ENCODE measurements around the gene PI4KA. TPM values are rescaled to one million over a fixed set of nuclear protein-coding genes. Genes with fewer than 3 reads are reported as not detected.
"Not testable (repeated sequence)": the region's sequence is repeated elsewhere in the genome, so short reads cannot be mapped to it uniquely, and the experiment has no call there.

The PI4KA gene
- total RNA-seq, 6 experiments from 2014 or later, result 51.0 to 61.3 (median 57.2) TPM

DNA sequence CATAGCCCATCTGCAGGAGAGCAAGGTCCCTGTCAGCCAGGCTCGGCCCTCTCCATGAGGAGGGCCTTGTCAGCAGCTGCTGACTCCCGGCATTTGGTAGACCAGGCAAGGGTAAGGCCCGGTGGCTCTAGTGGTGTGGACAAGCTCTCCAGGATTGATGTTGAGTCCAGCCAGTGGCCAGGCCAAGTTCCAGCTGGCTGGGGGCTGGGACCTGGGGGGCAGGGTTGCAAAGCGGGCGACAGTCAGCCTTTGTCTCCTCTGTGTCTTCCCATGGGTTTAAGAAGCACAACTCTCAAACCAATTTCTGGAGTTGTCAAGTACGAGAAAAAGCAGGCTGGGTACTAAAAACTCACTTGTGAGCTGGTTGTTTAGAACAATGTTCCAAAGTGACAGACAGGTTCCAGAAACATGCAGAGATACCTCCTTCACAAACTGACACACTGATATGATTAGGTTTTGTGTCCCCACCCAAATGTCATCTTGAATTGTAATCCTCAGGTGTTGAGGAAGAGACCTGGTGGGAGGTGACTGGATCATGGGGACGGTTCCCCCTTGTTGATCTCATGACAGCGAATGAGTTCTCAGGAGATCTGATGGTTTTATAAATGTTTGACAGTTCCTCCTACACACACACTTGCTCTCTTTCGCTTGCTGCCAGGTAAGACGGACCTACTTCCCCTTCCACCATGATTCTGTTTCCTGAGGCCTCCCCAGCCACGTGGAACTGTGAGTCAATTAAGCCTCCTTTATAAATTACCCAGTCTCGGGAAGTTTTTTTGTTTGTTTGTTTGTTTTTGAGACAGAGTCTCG, 137.0 kb downstream of the PI4KA start:
- no peaks in the 10 kb centered on the region; the same call in 1 of the 2 replicates for H3K36me3 Mint-ChIP-seq (ENCODE audit: low read depth)
- H3K4me3 Mint-ChIP-seq, result no peak overlapping the region
- peaks cover 4% of the 10 kb centered on the region for H3K27me3 Mint-ChIP-seq (ENCODE audit: insufficient read depth)
- H3K4me1 Mint-ChIP-seq (ENCODE audit: low read depth), result peaks cover 17% of the 10 kb centered on the region
- H3K27ac Mint-ChIP-seq, result no peak overlapping the region
- DNase-seq, result no peak
- TF ChIP-seq, protein P1, sequence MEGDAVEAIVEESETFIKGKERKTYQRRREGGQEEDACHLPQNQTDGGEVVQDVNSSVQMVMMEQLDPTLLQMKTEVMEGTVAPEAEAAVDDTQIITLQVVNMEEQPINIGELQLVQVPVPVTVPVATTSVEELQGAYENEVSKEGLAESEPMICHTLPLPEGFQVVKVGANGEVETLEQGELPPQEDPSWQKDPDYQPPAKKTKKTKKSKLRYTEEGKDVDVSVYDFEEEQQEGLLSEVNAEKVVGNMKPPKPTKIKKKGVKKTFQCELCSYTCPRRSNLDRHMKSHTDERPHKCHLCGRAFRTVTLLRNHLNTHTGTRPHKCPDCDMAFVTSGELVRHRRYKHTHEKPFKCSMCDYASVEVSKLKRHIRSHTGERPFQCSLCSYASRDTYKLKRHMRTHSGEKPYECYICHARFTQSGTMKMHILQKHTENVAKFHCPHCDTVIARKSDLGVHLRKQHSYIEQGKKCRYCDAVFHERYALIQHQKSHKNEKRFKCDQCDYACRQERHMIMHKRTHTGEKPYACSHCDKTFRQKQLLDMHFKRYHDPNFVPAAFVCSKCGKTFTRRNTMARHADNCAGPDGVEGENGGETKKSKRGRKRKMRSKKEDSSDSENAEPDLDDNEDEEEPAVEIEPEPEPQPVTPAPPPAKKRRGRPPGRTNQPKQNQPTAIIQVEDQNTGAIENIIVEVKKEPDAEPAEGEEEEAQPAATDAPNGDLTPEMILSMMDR (IDR thresholded peaks at IDR 0.05), result no peak
- H3K9me3 Mint-ChIP-seq, result no peaks in the 10 kb centered on the region

DNA sequence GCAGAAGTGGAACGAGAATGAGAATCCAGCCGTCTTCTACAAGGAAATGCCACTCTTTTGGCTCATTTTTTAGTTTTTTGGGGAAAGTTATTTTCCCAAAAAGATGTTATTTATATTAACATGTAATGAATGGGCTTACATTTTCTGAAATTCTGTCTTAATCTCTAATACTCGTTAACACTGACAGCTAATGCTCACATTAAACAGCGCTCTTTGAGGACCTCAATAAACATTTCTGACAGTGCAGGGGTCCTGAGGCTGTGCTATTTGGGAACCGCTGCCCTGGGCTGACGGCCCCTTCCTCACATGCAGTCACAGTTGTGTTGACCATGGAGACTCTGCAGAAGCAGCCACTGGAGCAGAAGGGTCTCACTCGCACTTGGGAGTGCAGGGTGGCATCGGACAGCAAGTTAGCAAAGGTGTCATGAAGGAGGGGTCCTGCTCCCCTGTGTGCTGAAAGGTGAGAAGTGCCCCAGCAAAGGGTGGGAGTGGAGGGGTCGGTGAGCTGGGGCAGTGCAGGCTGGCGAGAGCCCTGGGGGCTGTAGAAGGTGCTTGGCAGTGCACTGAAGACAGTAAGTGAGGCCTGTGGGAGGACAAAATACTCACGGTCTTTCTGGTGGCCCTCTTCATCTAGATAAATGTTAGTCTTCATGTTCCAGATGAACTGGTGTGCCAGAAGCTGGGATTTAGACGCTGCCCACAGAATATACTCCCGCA, 137.8 kb downstream of the PI4KA start:
- TF ChIP-seq, protein P1 (IDR thresholded peaks at IDR 0.05), result no peak
- no peak overlapping the region for H3K27ac Mint-ChIP-seq
- peaks cover 9% of the 10 kb centered on the region for H3K4me1 Mint-ChIP-seq (ENCODE audit: low read depth)
- no peak for DNase-seq
- H3K36me3 Mint-ChIP-seq (ENCODE audit: low read depth), result no peaks in the 10 kb centered on the region
- no peak overlapping the region for H3K4me3 Mint-ChIP-seq
- H3K27me3 Mint-ChIP-seq (ENCODE audit: insufficient read depth), result no peaks in the 10 kb centered on the region; the same call in 1 of the 2 replicates
- no peaks in the 10 kb centered on the region for H3K9me3 Mint-ChIP-seq

DNA sequence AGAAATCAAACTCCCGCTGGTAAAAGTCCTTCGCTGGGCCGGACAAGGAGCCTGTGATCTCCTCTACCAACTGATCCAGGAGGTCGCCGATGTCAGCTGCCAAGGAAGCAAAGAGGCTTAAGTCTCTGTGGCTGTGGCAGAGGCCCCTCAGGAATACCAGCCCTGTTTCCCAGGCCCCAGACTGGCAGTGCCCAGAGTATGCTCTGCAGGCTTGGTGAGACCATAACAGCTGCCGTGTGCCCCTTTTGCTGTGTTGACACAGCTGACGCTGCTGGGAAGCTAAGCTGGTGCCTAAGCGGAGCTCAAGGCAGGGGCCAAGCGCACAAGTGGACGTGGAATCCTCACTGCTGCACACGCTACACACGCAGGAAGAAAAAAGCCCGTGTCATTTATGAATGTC, 139.9 kb downstream of the PI4KA start:
- not testable (repeated sequence) for H3K4me1 Mint-ChIP-seq (ENCODE audit: low read depth); DNase-seq; H3K27me3 Mint-ChIP-seq (ENCODE audit: insufficient read depth); H3K9me3 Mint-ChIP-seq; H3K27ac Mint-ChIP-seq; H3K4me3 Mint-ChIP-seq; H3K36me3 Mint-ChIP-seq (ENCODE audit: low read depth)

DNA sequence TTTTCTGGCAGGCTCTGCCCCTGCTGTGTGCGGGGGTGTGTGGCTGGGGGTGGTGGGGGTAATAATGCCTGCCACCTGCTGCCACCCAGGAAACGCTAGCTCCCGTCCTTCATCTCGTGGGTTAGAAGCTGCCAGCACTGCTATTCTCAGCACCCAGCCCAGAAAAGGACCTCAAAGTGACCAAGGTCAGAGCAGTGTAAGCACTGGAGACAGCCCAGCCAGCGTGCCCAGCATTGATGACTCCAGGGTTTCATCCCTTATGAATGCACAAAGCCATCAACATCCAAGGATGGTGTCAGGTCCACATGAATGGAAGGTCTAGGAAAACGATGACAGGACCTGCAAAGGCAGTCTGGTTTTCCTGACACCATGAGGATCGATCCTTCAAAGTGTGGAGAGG, 140.6 kb downstream of the PI4KA start:
- H3K9me3 Mint-ChIP-seq; H3K27ac Mint-ChIP-seq; H3K4me3 Mint-ChIP-seq; H3K27me3 Mint-ChIP-seq (ENCODE audit: insufficient read depth); DNase-seq; H3K36me3 Mint-ChIP-seq (ENCODE audit: low read depth); H3K4me1 Mint-ChIP-seq (ENCODE audit: low read depth): not testable (repeated sequence)

DNA sequence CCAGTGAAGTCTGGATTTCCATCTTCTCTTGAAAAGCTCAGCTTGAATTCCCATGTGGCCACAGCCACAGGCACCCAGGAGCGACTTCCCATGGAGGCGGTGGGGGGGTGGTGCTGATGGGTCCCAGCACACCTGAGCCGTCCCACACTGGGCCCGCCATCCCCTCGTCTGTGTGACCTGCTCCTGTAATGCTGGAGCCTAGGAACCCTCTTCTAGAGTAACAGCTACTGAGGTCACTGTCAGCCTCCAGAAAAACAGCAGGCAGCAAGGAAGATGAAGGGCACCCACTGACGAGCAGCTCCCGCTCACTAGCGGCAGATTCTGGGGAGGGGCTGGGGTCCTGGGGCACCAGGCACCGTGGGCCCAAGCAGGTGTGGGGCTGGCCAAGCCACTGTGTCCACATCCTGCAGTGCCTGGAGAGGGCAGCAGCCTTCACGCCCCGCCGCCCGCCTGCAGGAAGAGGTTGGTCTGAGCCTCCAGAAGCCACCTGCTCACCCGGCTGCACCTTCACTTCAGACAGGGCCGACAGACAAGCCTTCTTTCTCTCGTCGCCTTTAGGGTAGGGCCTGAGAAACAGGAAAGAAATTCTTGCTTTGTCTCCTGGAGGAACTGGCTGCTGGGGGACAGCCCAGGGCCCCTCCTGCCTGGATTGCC, 141.3 kb downstream of the PI4KA start:
- H3K4me1 Mint-ChIP-seq (ENCODE audit: low read depth); H3K9me3 Mint-ChIP-seq; DNase-seq; H3K27ac Mint-ChIP-seq; H3K27me3 Mint-ChIP-seq (ENCODE audit: insufficient read depth); H3K36me3 Mint-ChIP-seq (ENCODE audit: low read depth); H3K4me3 Mint-ChIP-seq: not testable (repeated sequence)

DNA sequence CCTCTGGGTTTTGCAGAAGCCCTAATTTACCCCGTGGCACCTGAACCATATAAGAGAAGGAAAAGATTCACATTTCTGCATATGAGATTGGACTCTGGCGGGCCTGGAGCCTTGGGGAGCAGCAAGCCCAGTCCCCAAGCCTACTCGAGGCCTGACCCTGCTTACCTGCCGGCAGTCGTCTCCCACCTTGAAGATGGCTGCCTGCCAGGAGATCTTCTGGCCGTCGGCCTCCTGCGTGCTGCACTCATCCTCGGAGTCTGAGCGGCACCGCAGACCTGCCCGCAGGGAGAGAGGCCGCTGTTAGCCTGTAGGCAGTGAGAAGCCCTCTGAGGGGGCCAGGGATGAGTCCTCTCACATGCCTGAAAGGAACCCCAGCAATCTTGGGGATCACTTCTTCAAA, 145.5 kb downstream of the PI4KA start:
- not testable (repeated sequence) for H3K27ac Mint-ChIP-seq; H3K4me3 Mint-ChIP-seq; H3K27me3 Mint-ChIP-seq (ENCODE audit: insufficient read depth); H3K36me3 Mint-ChIP-seq (ENCODE audit: low read depth); DNase-seq; H3K9me3 Mint-ChIP-seq; H3K4me1 Mint-ChIP-seq (ENCODE audit: low read depth)

DNA sequence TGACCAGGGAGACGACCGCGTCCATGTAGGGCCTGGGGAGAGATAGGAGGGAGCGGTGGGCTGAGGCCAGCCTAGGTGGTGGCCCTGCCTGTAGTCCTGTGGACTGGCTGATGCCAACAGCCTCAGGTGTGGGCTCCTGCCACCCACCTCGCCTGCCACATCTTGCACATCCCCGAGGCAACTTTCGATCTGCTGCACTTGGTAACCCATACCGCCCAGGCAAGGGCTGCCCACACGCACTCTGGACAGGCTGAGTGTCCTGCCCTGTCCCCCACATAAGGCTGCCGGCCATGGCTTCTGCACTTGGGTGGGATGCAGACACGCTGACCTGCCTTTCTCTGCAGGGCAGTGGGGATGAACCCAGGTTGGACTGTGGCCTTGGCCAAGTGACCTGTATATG, 148.6 kb downstream of the PI4KA start:
- H3K4me3 Mint-ChIP-seq; H3K27ac Mint-ChIP-seq; H3K36me3 Mint-ChIP-seq (ENCODE audit: low read depth); H3K27me3 Mint-ChIP-seq (ENCODE audit: insufficient read depth); DNase-seq; H3K9me3 Mint-ChIP-seq; H3K4me1 Mint-ChIP-seq (ENCODE audit: low read depth): not testable (repeated sequence)

All from HFFc6 (cell line).